Liver (tissue), 3 donors: ENCODE results near the gene CCDC68.

ENCODE experiments used
- RAD21 ChIP-seq, 2 donors: IDR thresholded peaks; 2 replicates each; pipeline ENCODE4 v1.6.1; 2016; ENCODE audit warnings: antibody characterized with exemption in 2 of 2, mild to moderate bottlenecking in 2 of 2
- REST ChIP-seq: IDR thresholded peaks from 2 replicates; pipeline ENCODE4 v1.6.1; 2016; ENCODE audit warnings: antibody characterized with exemption, mild to moderate bottlenecking
- SP1 ChIP-seq: IDR thresholded peaks from 2 replicates; pipeline ENCODE4 v1.6.1; 2018; ENCODE audit warnings: antibody characterized with exemption, mild to moderate bottlenecking
- TF ChIP-seq, protein P1 (sequence below): fragments of 150-350 bp; IDR thresholded peaks from 2 replicates; pipeline ENCODE4 v1.5.1; 2017; ENCODE audit warnings: improper control_type of control experiment, low read depth, low read length; ENCODE audit not compliant: missing input control
- TF ChIP-seq, protein P2 (sequence below): IDR thresholded peaks from 2 replicates; pipeline ENCODE4 v1.6.1; 2016; ENCODE audit warnings: antibody characterized with exemption
- donor health status: healthy.
- donor health status: healthy.

GRCh38 chr18:54856105-54856646, 103.1 kb downstream of the CCDC68 start:
- TF ChIP-seq SP1: no peak
- TF ChIP-seq, protein P1, sequence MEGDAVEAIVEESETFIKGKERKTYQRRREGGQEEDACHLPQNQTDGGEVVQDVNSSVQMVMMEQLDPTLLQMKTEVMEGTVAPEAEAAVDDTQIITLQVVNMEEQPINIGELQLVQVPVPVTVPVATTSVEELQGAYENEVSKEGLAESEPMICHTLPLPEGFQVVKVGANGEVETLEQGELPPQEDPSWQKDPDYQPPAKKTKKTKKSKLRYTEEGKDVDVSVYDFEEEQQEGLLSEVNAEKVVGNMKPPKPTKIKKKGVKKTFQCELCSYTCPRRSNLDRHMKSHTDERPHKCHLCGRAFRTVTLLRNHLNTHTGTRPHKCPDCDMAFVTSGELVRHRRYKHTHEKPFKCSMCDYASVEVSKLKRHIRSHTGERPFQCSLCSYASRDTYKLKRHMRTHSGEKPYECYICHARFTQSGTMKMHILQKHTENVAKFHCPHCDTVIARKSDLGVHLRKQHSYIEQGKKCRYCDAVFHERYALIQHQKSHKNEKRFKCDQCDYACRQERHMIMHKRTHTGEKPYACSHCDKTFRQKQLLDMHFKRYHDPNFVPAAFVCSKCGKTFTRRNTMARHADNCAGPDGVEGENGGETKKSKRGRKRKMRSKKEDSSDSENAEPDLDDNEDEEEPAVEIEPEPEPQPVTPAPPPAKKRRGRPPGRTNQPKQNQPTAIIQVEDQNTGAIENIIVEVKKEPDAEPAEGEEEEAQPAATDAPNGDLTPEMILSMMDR: no peak
- no peak for TF ChIP-seq REST
- TF ChIP-seq, protein P2, sequence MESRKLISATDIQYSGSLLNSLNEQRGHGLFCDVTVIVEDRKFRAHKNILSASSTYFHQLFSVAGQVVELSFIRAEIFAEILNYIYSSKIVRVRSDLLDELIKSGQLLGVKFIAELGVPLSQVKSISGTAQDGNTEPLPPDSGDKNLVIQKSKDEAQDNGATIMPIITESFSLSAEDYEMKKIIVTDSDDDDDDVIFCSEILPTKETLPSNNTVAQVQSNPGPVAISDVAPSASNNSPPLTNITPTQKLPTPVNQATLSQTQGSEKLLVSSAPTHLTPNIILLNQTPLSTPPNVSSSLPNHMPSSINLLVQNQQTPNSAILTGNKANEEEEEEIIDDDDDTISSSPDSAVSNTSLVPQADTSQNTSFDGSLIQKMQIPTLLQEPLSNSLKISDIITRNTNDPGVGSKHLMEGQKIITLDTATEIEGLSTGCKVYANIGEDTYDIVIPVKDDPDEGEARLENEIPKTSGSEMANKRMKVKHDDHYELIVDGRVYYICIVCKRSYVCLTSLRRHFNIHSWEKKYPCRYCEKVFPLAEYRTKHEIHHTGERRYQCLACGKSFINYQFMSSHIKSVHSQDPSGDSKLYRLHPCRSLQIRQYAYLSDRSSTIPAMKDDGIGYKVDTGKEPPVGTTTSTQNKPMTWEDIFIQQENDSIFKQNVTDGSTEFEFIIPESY: no peak
- no peak for TF ChIP-seq RAD21 (IDR thresholded peaks at IDR 0.05)
